ENCODE results near the gene FRS2.

DNA sequence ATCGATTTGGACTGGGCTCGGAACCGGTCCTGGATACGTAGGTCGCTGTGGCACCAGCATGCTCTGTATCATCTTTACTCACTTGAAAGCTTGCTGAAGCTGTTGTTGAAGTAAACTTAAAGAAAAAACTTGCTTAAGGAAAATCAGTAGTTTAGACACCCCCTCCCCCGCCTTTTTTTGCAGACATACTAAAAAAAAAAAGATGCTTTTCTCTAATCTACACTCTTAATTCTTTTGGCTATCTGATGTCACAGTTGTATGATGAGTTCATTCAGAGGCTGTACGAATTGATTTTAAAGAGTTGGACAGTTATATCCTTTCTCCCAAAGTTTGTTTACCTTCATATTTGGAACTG is 865 bp downstream of the FRS2 start:
- TF ChIP-seq POLR2A (IDR thresholded peaks at IDR 0.05): no peak
- TF ChIP-seq, protein P1, sequence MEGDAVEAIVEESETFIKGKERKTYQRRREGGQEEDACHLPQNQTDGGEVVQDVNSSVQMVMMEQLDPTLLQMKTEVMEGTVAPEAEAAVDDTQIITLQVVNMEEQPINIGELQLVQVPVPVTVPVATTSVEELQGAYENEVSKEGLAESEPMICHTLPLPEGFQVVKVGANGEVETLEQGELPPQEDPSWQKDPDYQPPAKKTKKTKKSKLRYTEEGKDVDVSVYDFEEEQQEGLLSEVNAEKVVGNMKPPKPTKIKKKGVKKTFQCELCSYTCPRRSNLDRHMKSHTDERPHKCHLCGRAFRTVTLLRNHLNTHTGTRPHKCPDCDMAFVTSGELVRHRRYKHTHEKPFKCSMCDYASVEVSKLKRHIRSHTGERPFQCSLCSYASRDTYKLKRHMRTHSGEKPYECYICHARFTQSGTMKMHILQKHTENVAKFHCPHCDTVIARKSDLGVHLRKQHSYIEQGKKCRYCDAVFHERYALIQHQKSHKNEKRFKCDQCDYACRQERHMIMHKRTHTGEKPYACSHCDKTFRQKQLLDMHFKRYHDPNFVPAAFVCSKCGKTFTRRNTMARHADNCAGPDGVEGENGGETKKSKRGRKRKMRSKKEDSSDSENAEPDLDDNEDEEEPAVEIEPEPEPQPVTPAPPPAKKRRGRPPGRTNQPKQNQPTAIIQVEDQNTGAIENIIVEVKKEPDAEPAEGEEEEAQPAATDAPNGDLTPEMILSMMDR (IDR thresholded peaks at IDR 0.05): no peak

All from esophagus squamous epithelium (tissue), 4 donors.